H1 (cell line): Measurements from ENCODE around the gene ADARB2. TPM values are rescaled to one million over a fixed set of nuclear protein-coding genes. Genes with fewer than 3 reads are reported as not detected.

Source experiments
- ASH2L ChIP-seq: fragments of 200-600, 300-600 bp; sonication (generic); IDR thresholded peaks from one replicate; pipeline ENCODE4 v1.7.1; 2017; ENCODE audit warnings: low read length
- BRCA1 ChIP-seq: IDR thresholded peaks from 2 replicates; pipeline ENCODE4 v1.6.1; 2012; ENCODE audit warnings: low read depth, low read length, improper control_type of control experiment
- CBX5 ChIP-seq: fragments of 300-800, 300-1000 bp; sonication (generic); IDR thresholded peaks from 2 replicates; pipeline ENCODE4 v1.7.1; 2016; ENCODE audit warnings: antibody characterized with exemption, low read length, low read depth
- CBX8 ChIP-seq: fragments of 300-800, 300-1000 bp; sonication (generic); IDR thresholded peaks from 2 replicates; pipeline ENCODE4 v1.7.1; 2016; ENCODE audit warnings: low read depth, low read length, borderline replicate concordance
- CEBPB ChIP-seq: IDR thresholded peaks from 2 replicates; pipeline ENCODE4 v1.6.1; 2012; ENCODE audit warnings: low read depth, low read length
- CHD7 ChIP-seq: fragments of 300-600 bp; sonication (generic); IDR thresholded peaks from 2 replicates; pipeline ENCODE4 v1.7.1; 2012; ENCODE audit warnings: low read length, moderate library complexity, mild to moderate bottlenecking, inconsistent platforms; ENCODE audit not compliant: insufficient replicate concordance
- JUN ChIP-seq: IDR thresholded peaks from 2 replicates; pipeline ENCODE4 v1.6.1; 2011; ENCODE audit warnings: low read depth, mild to moderate bottlenecking, improper control_type of control experiment, low read length
- KDM5A ChIP-seq: fragments of 200-600 bp; IDR thresholded peaks from 2 replicates; pipeline ENCODE4 v1.7.1; 2012; ENCODE audit warnings: mild to moderate bottlenecking, low read length, inconsistent platforms, mixed read lengths
- SAP30 ChIP-seq: fragments of 300-600 bp; sonication (generic); IDR thresholded peaks from 2 replicates; pipeline ENCODE4 v1.7.1; 2012; ENCODE audit warnings: low read length, moderate library complexity, mild to moderate bottlenecking, inconsistent platforms; ENCODE audit not compliant: insufficient read depth, insufficient replicate concordance
- polyA plus RNA-seq, 7 experiments: library from polyadenylated mRNA; depleted of rRNA in 3 of 7; stranded (reverse) in 5 of 7; unstranded in 2 of 7; fragments of >200 nt in 5 of 7; fragments of 200-250 nt in 2 of 7; gene quantifications; 1 replicate in 5 of 7; 2 replicates in 1 of 7; 4 replicates in 1 of 7; pipeline versions ENCODE4 v1.2.1 to v1.2.3, GENCODE V29; 2011 to 2013; ENCODE audit warnings: missing spikeins in 2 of 7, mixed read lengths in 2 of 7
- total RNA-seq: library from RNA; stranded (reverse); fragmentation: NEBNext Ultra II Directional; extraction: Animal tissue kit (Norgen Biotek cat#: 25700); gene quantifications from 2 replicates; pipeline ENCODE4 v1.2.1, GENCODE V29; 2021

Gene ADARB2
- total and polyA plus RNA-seq, 2 of the 8 experiments (the other 6 are each of a cell fraction or from before 2014, with no cell fraction given) = 2.2 to 2.8 TPM

- TF ChIP-seq CHD7 (no peak), BRCA1 (no peak), CBX5 (no peak), JUN (no peak), KDM5A (no peak), CBX8 (no peak), CEBPB (no peak), ASH2L (no peak), SAP30 (no peak)
These were observed 296.4 kb downstream of the ADARB2 start (continued) for GRCh38 chr10:1440897-1441296.
